Measurements from ENCODE around the gene ZNF710. TPM values are rescaled to one million over a fixed set of nuclear protein-coding genes. Genes with fewer than 3 reads are reported as not detected.

The ZNF710 gene
- total RNA-seq, 1 donor = 13.0 TPM

DNA sequence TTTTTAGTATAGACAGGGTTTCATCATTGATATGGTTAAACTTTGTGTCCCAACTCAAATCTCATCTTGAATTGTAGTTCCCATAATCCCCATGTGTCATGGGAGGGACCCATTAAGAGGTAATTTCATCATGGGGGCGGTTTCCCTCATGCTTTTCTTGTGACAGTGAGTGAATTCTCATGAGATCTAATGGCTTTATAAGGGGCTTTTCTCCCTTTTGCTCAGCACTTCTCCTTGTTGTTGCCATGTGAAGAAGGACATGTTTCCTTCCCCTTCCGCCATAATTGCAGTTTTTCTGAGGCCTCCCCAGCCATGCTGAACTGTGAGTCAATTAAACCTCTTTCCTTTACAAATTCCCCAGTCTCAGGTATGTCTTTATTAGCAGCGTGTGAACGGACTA lies 20.2 kb upstream of the ZNF710 start:
- TF ChIP-seq, protein P1, sequence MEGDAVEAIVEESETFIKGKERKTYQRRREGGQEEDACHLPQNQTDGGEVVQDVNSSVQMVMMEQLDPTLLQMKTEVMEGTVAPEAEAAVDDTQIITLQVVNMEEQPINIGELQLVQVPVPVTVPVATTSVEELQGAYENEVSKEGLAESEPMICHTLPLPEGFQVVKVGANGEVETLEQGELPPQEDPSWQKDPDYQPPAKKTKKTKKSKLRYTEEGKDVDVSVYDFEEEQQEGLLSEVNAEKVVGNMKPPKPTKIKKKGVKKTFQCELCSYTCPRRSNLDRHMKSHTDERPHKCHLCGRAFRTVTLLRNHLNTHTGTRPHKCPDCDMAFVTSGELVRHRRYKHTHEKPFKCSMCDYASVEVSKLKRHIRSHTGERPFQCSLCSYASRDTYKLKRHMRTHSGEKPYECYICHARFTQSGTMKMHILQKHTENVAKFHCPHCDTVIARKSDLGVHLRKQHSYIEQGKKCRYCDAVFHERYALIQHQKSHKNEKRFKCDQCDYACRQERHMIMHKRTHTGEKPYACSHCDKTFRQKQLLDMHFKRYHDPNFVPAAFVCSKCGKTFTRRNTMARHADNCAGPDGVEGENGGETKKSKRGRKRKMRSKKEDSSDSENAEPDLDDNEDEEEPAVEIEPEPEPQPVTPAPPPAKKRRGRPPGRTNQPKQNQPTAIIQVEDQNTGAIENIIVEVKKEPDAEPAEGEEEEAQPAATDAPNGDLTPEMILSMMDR (IDR thresholded peaks at IDR 0.05; ENCODE audit: insufficient read depth, low read depth, low read length) = no peak
- DNase-seq (ENCODE audit: low read depth) = no peak

DNA sequence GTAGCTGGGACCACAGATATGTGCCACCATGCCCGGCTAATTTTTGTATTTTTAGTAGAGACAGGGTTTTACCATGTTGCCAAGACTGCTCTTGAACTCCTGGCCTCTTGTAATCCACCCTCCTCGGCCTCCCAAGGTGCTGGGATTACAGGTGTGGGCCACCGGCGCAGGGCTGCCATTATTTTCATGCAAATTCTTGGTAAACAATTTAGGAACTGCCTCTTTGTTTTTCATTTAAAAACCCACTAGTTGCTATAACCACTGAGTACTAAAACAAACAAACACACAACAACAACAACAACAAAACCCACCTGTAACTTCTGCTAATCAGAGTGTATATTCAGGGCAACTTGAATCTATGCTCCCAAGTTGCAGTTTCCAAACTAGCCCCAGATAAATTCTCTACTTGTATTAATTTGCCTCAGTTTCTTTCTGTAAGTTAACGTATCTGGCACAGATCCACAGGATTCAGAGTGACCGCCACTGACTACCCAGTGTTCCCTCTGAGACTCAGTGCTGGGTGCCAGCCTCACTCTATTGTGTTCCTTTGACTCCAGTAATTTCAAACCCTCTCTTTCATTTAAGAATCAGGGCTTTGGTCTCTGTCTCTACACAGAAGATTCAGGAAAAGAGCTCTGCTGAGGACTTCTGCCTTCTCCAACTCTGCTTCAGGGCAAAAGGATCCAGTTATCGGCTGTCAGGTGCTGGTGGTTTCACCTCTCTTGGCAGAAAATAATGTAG lies 18.6 kb upstream of the ZNF710 start:
- TF ChIP-seq, protein P1 (IDR thresholded peaks at IDR 0.05; ENCODE audit: insufficient read depth, low read depth, low read length) = no peak
- DNase-seq (ENCODE audit: low read depth) = no peak
- no peak overlapping the region for H3K4me3 ChIP-seq (ENCODE audit: low read depth, low read length)

More for the DNA sequence above, 20.2 kb upstream of the ZNF710 start:
- no peak overlapping the region for H3K4me3 ChIP-seq (ENCODE audit: low read depth, low read length)

DNA sequence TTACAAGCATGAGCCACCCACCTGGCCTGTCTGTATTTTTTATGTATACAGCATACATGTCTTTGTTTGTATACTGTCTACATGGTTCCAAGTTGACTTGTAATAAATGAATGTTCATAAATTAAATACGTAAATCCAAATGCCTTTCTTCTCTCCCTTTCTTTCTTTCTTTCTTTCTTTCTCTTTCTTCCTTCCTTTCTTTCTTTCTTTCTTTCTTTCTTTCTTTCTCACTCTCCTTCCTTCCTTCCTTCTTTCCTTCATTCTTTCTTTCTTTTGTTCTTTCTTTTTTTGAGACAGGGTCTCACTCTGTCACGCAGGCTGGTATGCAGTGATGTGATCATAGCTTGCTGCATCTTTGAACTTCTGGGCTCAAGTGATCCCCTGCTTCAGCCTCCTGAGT lies 17.1 kb upstream of the ZNF710 start:
- TF ChIP-seq, protein P1 (IDR thresholded peaks at IDR 0.05; ENCODE audit: insufficient read depth, low read depth, low read length) = no peak
- DNase-seq (ENCODE audit: low read depth) = no peak
- no peak overlapping the region for H3K4me3 ChIP-seq (ENCODE audit: low read depth, low read length)

DNA sequence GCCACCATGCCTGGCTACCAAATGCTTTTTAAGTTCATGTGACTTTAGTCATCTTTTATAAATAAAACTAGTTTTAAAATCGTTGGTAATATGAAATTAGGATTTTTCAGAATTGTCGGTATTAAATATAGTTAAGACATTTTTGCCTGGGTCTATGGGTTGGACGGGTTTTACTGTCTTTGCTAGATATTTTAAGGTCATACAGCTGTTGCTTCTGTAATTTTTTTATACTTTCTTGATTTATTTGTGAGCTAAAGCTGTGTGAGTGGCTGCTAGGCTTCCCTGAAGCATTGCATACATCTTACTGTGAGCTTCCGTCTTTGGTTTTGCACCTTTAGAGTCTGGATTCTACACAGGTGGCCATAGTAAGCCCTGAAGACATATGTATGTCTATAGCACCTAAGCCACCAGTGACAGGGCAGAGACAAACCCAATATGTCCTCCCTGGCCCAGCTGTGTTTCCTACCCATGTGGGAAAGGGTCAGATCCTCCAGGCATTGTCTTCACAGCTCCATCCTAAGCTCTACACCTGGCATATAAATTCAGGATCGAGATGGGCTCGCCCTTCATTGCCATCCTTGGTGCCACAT lies 16.6 kb upstream of the ZNF710 start:
- DNase-seq (ENCODE audit: low read depth) = no peak
- no peak overlapping the region for H3K4me3 ChIP-seq (ENCODE audit: low read depth, low read length)
- TF ChIP-seq, protein P1 (IDR thresholded peaks at IDR 0.05; ENCODE audit: insufficient read depth, low read depth, low read length) = no peak

DNA sequence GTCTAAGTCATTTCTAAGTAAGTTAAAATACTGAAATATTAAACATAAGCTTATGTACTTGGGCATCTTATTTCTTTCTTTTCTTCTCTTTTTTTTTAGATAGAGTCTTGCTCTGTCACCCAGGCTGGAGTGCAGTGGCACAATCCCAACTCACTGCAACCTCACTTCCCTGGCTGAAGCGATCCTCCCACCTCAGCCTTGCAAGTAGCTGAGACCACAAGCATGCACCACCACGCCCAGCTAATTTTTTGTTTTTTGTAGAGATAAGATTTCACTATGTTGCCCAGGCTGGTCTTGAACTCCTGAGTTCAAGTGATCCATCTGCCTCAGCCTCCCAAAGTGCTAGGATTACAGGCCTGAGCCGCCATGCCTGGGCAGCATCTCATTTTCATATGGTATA lies 16.0 kb upstream of the ZNF710 start:
- TF ChIP-seq, protein P1 (IDR thresholded peaks at IDR 0.05; ENCODE audit: insufficient read depth, low read depth, low read length) = no peak
- no peak for DNase-seq (ENCODE audit: low read depth)
- no peak overlapping the region for H3K4me3 ChIP-seq (ENCODE audit: low read depth, low read length)

DNA sequence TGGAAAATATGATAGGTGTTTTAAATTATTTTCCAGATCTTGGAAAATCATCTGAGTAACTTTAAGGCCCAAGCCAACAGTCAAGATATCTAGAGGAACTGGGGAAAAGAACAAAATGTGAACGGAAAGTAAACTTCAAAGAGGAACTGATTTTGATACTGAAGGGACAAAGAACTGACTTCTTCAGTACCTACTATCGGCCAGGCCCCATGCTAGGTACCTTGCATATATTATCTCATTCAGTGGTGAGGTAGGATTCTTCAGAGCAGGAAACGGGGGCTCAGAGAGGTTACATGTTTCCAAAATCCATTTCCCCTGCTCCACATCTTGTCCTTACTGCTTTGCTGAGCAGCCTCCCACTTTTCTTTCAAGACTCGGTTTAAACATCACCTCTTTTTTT lies 9.8 kb upstream of the ZNF710 start:
- DNase-seq (ENCODE audit: low read depth) = no peak
- no peak overlapping the region for H3K4me3 ChIP-seq (ENCODE audit: low read depth, low read length)
- TF ChIP-seq, protein P1 (IDR thresholded peaks at IDR 0.05; ENCODE audit: insufficient read depth, low read depth, low read length) = no peak
